Epidermal melanocyte (primary cell): ENCODE results near the gene SEMA4C.

Source experiments
- DNase-seq: peaks from one replicate; pipeline ENCODE4 v3.0.0; 2011; ENCODE audit warnings: low spot score; ENCODE audit not compliant: insufficient read length

Gene SEMA4C, protein sequence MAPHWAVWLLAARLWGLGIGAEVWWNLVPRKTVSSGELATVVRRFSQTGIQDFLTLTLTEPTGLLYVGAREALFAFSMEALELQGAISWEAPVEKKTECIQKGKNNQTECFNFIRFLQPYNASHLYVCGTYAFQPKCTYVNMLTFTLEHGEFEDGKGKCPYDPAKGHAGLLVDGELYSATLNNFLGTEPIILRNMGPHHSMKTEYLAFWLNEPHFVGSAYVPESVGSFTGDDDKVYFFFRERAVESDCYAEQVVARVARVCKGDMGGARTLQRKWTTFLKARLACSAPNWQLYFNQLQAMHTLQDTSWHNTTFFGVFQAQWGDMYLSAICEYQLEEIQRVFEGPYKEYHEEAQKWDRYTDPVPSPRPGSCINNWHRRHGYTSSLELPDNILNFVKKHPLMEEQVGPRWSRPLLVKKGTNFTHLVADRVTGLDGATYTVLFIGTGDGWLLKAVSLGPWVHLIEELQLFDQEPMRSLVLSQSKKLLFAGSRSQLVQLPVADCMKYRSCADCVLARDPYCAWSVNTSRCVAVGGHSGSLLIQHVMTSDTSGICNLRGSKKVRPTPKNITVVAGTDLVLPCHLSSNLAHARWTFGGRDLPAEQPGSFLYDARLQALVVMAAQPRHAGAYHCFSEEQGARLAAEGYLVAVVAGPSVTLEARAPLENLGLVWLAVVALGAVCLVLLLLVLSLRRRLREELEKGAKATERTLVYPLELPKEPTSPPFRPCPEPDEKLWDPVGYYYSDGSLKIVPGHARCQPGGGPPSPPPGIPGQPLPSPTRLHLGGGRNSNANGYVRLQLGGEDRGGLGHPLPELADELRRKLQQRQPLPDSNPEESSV

DNA sequence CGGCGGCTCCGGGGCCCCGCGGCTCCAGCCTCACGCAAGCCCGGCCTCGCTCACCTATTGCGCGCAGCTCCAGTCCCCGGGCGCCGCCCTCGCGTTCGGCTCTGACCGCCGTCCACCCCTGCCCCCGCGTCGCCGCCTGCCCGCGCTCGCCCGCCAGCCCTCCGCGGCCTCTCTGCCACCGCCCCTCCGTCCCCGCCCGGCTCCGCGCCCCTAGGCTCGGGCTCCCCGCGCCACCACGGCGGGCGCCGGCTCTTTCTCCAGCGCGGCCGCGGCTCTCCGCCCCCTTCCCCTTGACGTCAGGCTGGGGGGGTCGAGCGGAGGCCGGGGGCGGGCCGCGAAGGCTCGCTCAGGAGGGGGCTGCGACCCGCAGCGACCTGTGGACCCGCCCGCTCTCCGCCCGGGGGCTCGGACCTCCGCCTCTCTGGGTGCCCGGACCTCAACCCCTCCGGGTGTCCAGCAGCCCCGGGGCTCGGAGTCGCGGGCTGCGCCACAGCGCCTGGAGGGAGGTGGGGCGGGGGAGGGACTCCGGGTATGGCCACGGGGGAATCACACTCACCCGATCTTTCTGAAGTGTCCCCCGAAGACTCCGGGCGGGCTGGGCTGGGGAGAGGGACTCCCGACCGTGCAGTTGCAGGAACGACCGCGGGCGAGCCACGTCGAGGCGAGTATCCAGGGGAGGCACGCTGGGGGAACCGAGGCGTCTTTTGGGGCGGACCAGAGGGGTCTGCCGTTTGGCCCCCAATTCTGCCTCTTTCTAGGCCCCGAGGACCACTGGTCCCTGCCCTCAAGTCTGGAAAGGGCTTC lies at the start of gene SEMA4C:
Gene SEMA4C (minus strand): TSS at position 259 of the 804 bp plus-strand sequence. CDS start 2,194 bp downstream, outside the sequence.
- peak; percentile 49 for DNase-seq

DNA sequence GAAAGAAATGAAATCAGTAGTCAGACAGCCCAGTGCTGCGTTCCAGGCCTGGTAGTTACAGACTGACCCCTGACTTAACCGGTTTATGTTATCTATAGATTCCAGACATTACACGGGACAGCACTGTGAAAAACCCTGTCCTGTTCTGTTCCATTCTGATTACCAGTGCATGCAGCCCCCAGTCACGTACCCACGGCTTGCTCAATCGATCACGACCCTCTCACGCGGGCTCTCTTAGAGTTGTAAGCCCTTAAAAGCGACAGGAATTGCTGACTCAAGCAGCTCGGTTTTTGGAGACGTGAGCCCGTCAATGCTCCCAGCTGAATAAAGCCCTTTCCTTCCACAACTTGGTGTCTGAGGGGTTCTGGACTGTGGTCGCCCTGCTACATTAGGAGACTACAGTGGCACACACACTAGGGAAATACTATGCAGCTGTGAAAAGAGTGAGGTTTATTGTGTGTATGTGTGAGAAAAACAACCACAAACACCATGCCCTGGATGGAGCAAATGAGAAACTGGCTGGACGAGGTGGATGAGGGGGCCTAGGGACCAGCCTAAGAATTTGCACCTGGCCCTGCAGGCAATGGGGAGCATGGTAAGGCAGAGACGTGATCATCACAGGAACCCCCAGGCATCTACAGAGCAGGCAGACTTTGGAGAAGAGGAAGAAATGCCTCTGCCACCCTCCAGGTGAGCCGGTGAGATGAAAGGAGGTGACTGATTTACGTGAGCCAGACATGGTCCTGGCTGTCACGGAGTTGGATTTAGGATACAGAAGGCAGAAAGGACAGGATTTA lies 49.1 kb upstream of the SEMA4C start:
- DNase-seq = no peak

DNA sequence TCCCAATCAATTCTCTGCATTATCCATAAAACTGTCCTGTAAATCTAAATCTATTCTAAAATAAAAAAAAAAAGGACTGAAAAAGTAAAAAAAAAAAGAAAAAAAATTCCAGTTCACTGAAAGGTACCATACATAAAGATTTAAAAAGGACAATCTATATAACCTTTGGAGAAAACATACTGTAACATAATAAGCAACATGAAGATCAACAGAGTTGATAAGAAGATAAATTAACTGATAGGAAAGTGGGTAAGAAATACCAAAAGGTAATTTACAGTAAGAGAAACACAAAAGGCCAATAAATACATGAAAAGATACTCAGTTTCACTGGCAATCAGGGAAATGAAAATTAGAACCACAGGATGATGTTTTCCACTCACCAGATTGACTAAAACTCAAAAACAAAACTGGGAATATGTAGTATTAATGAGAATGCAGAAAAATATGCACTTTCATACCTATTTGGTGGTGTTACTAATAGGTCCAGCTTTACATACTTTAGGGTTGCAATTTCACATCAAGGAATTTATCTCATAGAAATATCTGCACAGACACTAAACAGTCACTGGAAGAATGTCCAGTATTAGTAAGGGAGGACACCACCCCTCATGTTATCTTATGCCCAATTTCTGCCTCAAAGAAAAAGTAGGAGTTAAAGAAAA lies 48.3 kb upstream of the SEMA4C start:
- DNase-seq = no peak

DNA sequence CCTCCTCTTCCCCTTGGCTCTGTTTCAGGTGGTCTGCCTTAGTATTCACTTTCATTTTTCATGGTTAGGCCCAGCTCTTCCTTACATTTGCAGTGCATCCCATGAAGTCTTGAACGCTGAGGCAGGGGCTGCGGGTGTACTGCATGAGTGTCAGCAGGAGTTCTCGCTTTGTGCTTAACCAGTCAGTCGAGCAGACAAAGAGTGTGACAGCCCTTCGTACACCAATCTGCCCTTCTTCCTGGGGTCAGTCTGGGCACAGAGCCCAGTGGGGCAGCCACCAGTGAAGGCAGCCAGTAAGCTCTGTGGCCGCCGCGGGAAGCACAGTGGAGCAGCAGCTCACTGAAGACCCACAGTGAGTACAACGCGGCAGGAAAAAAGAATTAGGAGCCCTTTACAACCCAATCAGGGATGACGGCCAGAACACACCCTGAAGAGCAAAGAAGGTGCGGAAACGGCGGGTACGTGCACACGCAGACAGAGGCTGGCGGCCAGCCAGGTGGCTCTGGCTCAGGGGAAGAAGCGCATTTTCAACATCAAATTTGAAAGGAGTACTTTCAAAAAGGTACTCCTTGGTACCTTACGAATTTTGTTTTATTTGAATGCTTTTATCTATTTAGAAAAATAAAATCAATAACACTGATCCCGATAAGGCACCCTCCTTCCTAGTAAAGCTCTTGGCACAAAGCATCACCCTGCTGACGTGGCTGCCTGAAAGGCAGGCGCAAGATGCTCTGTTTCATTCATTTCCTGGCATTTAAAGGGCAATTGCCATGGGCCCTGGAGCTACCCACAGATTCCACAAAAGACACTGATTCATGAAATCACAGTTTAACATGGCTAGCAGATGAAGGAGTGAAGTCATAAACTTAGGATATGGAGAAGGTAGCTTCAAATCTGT lies 47.0 kb upstream of the SEMA4C start:
- DNase-seq = peak; percentile 59

DNA sequence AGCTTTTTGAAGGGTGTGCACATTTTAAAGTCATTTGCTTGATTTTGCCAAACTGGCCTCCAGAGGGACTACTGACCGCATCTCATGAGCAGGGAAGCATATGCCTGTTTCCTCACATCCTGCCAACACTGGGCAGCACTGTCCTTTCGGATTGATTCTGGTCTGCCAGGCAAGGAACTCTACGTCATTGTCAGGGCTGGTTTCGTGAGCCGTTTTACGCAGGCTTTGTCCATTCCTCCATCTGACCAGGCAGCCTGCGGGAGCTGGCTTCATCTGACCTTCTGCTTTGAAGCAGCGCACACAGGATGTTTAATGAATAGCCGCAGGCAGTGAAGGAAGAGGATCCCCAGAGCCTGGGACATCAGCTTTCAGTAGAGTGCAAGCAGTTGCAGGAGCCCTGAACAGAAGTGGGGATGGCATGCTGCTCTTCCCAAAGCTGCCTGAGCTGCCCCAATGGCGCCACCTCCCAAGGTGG lies 46.3 kb upstream of the SEMA4C start:
- DNase-seq = peak; percentile 84

DNA sequence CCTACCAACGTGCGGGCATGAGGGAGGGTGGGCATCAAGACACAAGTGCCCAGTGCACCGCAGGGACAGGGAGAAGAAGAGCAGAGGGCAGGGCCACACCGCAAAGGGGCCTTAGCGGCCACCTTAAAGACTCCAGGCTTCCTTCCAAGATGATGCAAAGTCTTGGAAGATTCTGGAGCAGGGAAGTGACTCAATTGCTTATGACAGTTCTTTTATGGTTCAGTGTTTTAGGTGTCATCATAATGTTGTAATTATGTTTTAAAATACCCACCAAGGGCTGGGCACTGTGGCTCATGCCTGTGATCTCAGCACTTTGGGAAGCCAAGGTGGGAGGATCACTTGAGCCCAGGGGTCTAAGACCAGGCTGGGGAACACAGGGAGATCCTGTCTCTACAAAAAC lies 44.5 kb upstream of the SEMA4C start:
- no peak for DNase-seq

DNA sequence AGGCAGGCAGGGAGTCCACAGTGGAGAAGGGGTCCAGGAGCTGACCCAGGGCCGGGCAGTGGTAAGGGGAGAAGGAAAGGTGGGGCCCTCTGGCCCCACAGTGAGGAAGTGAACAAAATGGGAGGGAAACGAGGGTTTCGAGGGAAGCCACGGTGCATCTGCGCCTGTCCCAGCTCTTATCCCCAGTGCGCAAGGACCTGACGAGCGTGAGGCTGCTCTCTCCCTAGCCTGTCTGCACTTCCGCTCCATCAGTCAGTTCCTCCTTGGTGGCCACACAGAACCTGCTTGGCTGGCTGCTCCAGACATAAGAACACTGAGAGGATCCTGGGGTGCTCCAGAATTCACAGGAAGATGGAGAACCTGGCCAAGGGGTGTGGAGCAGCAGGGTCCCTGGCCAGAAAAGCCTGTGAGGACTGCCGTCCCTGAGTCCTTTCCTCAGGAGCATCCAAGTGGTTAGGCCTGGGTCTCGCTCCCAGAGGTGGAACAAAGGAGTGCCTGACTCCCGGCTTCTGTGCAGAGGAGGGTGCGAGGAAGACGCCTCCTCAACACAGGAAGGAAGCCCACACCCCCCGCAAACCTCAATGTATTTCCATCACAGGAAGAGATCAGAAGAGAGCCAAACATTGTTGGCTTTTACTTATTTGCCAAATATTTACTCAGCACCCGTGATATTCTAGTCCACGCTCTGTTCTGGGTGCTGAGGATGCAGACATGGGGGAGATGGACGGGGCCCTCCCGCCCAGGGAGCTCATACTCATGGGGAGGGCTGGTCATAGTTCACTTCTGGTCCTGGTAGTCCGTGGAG lies 43.7 kb upstream of the SEMA4C start:
- no peak for DNase-seq

DNA sequence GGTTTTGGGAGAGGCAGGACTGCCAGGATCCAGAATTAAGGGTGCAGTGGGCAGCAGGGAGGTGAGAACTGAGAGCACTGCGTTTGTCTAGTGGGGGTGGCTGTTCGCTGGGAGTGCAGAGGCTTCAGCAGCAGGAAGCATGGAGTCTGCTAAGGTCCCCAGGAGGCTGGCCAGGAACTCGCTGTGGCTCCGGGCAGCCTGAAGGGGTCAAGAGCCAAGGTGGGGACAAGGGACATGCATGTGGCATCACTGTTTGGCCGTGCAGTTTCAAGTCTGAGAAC lies 43.2 kb upstream of the SEMA4C start:
- no peak for DNase-seq

DNA sequence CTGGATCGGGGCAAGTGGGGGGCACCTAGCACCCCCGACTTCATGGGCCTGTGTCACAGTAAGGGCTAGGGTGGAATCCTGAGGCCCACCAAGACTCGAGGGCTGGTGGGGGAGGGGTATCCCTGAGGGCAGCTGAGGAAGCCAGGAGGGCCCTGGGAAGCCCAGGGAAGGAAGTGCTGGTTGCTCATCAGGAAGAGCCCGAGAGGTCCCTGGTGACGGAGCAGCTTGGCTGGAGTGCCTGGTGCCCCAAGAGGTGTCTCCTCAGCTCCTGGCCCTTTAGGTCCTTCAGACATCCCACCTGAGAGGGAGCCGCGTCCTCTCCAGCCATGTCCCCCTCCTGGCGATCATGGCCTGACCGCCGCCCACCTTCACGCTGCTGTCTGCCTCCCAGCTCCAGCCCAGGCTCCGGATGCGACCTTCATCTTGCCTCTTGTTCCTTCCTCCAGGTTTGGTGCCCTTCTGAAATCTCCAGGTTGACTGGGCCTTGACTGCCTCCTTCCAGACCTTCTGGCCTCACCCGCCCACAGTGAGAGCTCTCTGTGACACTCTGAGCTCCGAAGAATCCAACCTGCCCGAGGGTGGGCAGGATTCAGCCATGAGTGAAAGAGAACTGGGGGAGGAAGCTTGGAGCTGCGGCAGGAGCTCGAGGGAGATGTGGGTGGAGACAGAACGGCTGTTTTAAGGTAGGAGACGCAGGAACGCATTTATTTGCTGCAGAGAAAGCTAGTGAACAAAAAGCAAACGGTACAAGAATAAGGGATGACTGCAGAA lies 42.7 kb upstream of the SEMA4C start:
- no peak for DNase-seq

DNA sequence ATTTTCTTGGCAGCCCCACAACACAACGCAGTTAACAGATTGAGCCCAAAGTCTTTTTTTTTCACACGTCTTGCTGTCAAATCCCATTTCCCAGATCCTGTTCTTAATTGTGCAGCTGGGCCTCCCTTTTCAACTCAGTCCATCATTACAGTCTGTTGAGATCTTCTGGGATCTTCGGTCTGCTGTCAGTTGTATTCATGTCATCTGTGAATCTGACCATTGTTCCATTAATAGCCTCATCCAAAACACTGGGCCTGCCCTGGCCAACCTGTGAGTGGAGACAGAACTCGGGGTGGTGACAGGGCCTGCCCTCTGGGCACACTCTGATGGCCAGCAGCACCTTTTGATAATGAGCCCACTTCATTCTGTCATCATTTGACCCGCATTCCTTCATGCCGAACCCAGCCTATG lies 39.7 kb upstream of the SEMA4C start:
- DNase-seq = no peak

DNA sequence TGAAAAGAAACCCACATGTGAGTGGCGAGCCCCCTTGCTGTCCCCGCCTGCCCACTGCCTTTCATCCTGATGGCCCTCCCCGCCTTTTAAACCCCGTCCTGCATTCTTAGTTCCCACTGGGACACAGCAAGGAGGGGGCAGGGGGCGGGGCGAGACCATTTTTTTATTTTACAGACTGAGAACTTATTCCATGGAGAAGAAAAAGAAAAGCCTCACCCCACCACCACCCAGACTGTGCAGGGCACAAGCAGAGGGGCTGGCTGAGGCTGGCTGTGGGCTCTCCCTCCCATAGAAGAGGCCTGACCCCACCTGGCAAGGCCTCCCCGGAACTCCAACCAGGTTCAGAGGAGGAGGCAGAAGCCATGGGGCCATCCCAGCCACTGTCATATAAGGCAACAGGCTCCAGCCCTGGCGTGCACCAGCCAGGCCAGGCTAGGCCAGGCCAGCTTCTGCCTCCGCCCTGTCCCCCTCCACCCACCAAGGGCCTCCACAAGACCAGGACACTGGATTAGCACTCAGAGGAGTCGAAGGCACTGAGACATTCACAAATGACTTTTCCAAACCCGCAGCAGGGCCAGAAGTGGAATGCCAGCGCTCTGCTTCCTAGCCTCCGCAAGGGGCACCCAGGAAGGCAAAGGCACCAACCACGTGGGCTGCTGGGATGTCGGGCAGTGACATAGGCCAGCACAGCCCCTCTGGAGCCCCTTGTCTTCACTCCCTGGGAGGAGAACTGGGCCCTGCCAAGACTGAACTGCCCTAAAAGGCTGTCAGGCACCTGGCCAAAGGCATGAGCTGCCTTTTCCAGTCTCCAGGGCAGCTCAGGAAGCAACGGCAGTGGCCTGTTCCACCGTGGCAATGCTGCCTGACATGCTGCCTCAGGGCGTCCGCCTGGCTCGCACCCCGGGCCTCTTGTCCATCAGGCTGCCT lies 37.5 kb upstream of the SEMA4C start:
- DNase-seq = no peak

DNA sequence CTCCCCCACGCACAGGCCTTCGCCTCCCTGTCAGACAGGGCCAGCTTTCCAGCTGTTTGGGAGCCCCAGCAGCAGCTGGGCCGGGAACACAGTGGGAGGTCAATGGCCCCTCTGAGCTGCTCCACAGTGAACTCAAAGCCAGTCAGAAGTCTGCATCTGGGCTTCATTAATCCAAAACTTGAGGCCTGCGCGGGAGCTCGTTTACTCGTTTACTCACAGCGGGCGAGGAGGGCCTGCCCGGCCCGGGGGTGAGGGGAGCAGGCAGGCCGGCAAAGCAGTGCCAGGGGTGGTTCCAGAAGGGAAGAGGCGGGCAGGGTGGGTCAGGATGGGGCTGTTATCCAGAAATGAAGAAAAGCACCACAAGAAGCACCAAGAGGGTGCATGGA lies 36.8 kb upstream of the SEMA4C start:
- no peak for DNase-seq

DNA sequence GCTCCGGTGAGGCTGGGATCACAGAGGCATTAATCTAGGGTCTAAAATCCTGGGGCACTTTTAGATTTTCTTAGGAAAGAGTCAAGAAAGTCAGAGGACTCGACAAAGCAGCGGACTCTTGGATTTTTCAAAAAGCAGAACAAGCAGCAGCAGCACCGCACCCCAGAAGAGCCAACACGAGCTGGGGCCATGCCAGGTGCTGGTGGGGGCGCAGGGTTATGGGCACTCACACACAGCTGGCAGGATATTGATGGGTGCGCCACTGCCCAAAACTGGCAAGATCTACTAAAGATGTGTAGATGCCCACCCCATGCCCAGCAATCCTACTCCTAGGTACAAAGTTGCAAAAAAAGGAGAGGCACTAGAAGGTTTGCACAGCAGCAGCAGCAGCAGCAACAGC lies 33.9 kb upstream of the SEMA4C start:
- DNase-seq = no peak

DNA sequence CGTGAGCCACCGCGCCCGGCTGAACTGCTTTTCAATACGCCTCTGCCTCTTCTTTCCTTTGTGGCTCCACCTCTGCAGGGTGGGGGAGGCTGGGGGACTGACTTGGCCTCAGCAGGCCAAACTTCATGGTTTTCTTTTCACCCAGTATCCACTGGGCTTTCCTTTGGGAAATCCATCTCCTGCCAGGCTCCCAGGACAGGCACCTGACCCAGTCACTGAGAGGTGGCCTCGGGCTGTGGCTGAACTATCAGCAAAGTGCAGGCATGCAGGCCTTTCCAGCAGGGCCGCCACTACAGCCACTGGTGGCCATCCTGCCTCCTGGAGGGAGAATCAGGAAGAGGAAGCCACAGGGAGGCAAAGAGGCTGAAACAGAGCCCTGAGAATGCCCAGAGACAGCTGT lies 33.4 kb upstream of the SEMA4C start:
- no peak for DNase-seq

DNA sequence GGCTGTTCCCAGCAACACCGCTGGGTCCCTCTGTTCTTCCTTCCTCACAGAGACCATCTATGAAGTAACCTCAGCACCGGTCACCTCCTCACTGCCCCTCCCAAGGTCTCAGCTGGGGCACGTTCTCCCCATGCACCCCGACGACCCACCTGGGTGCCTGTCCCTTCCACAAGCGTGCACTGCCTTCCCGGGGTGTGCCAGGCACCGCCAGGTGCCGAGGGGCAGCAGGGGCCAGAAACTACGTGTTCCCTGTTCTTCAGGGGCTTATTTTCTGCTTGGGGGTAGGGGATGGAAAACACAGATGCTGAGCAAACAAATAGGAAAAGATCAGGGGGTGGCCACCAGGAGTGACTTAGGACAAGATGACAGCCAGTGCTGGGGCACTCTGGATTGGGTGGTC lies 30.4 kb upstream of the SEMA4C start:
- DNase-seq = no peak

DNA sequence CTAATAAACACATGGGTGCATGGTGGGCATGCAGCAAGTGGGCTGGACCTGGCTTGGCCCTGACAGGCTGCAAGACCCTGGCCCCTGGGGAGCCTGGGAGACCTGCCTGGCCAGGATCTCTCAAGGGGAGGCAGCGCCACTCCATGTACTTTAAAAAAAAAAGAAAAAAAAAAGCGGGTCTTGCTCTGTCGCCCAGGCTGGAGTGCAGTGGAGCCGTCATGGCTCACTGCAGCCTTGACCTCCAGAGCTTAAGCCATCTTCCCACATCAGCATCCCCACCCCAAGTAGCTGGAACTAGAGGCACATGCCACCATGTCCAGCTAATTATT lies 29.5 kb upstream of the SEMA4C start:
- no peak for DNase-seq
